H1 (cell line): ENCODE data around the gene PROSER2. TPM values are rescaled to one million over a fixed set of nuclear protein-coding genes. Genes with fewer than 3 reads are reported as not detected.

ENCODE experiments used
- ASH2L ChIP-seq: fragments of 200-600, 300-600 bp; sonication (generic); IDR thresholded peaks from one replicate; pipeline ENCODE4 v1.7.1; 2017; ENCODE audit warnings: low read length
- BCL11A ChIP-seq, 2 experiments: IDR thresholded peaks; one replicate each; pipeline ENCODE4 v1.6.1; 2011; ENCODE audit warnings: low read depth in 2 of 2, low read length in 2 of 2, mild to moderate bottlenecking in 2 of 2
- CBX5 ChIP-seq: fragments of 300-800, 300-1000 bp; sonication (generic); IDR thresholded peaks from 2 replicates; pipeline ENCODE4 v1.7.1; 2016; ENCODE audit warnings: antibody characterized with exemption, low read length, low read depth
- CHD1 ChIP-seq: IDR thresholded peaks from 2 replicates; pipeline ENCODE4 v1.6.1; 2012; ENCODE audit warnings: low read depth, low read length, improper control_type of control experiment
- CHD2 ChIP-seq: IDR thresholded peaks from 2 replicates; pipeline ENCODE4 v1.6.1; 2012; ENCODE audit warnings: low read length, improper control_type of control experiment
- CREB1 ChIP-seq: IDR thresholded peaks from 2 replicates; pipeline ENCODE4 v1.6.1; 2012; ENCODE audit warnings: inconsistent platforms
- HDAC2 ChIP-seq, 2 experiments: fragments of 300-600 bp in 1 of 2; sonication (generic) in 1 of 2; IDR thresholded peaks; 2 replicates each; pipeline ENCODE4 v1.6.1; 2011 to 2012; ENCODE audit warnings: low read depth in 2 of 2, low read length in 2 of 2, mild to moderate bottlenecking in 2 of 2, moderate library complexity in 2 of 2, borderline replicate concordance in 1 of 2, inconsistent platforms in 1 of 2
- JUN ChIP-seq: IDR thresholded peaks from 2 replicates; pipeline ENCODE4 v1.6.1; 2011; ENCODE audit warnings: low read depth, mild to moderate bottlenecking, improper control_type of control experiment, low read length
- KDM4A ChIP-seq: IDR thresholded peaks from one replicate; pipeline ENCODE4 v1.7.1; 2012; ENCODE audit warnings: low read depth, mild to moderate bottlenecking, moderate library complexity, low read length, inconsistent platforms; ENCODE audit not compliant: severe bottlenecking
- SIX5 ChIP-seq: IDR thresholded peaks from 2 replicates; pipeline ENCODE4 v1.6.1; 2011; ENCODE audit warnings: mild to moderate bottlenecking, low read depth, low read length
- SRF ChIP-seq: IDR thresholded peaks from 2 replicates; pipeline ENCODE4 v1.6.1; 2011; ENCODE audit warnings: mild to moderate bottlenecking, low read depth, low read length, moderate library complexity
- TAF7 ChIP-seq: optimal IDR thresholded peaks from 2 replicates; pipeline ENCODE3; 2011; ENCODE audit warnings: low read depth, mild to moderate bottlenecking, inconsistent platforms, low read length, moderate library complexity, borderline replicate concordance
- ZNF274 ChIP-seq: IDR thresholded peaks from 2 replicates; pipeline ENCODE4 v1.7.0; 2012; ENCODE audit warnings: low read length, borderline replicate concordance; ENCODE audit errors: extremely low read depth
- polyA plus RNA-seq, 7 experiments: library from polyadenylated mRNA; depleted of rRNA in 3 of 7; stranded (reverse) in 5 of 7; unstranded in 2 of 7; fragments of >200 nt in 5 of 7; fragments of 200-250 nt in 2 of 7; gene quantifications; 1 replicate in 5 of 7; 2 replicates in 1 of 7; 4 replicates in 1 of 7; pipeline versions ENCODE4 v1.2.1 to v1.2.3, GENCODE V29; 2011 to 2013; ENCODE audit warnings: missing spikeins in 2 of 7, mixed read lengths in 2 of 7
- total RNA-seq: library from RNA; stranded (reverse); fragmentation: NEBNext Ultra II Directional; extraction: Animal tissue kit (Norgen Biotek cat#: 25700); gene quantifications from 2 replicates; pipeline ENCODE4 v1.2.1, GENCODE V29; 2021

Gene PROSER2
- total and polyA plus RNA-seq, 2 of the 8 experiments (the other 6 are each of a cell fraction or from before 2014, with no cell fraction given), result 3.9 to 13.7 TPM

- TF ChIP-seq ZNF274, result no peak
- no peak for TF ChIP-seq TAF7
- no peak for TF ChIP-seq CBX5
- no peak for TF ChIP-seq CHD1
- TF ChIP-seq CREB1, result no peak
- TF ChIP-seq ASH2L, result no peak
- no peak for TF ChIP-seq SIX5
- no peak for TF ChIP-seq HDAC2 (IDR thresholded peaks at IDR 0.05; ENCODE audit: borderline replicate concordance in 1 of 2, low read depth in 2 of 2, low read length in 2 of 2)
- no peak for TF ChIP-seq CHD2
- TF ChIP-seq JUN, result no peak
- no peak for TF ChIP-seq BCL11A (IDR thresholded peaks at IDR 0.05; ENCODE audit: low read depth in 2 of 2, low read length in 2 of 2)
- TF ChIP-seq SRF, result no peak
- TF ChIP-seq KDM4A, result no peak
- TF ChIP-seq, all 59 proteins: peak for 0
Measured at GRCh38 chr10:11879387-11880094, 56.4 kb downstream of the PROSER2 start (continued).
